GM12873 (cell line): ENCODE measurements around the gene ZNF701.

Source experiments
- TF ChIP-seq, protein P1 (sequence below): IDR thresholded peaks from 2 replicates; pipeline ENCODE4 v1.5.1; 2012; ENCODE audit warnings: low read depth, mild to moderate bottlenecking, moderate library complexity, low read length, control low read depth; ENCODE audit not compliant: insufficient read depth; ENCODE audit errors: missing control alignments

The ZNF701 gene

DNA sequence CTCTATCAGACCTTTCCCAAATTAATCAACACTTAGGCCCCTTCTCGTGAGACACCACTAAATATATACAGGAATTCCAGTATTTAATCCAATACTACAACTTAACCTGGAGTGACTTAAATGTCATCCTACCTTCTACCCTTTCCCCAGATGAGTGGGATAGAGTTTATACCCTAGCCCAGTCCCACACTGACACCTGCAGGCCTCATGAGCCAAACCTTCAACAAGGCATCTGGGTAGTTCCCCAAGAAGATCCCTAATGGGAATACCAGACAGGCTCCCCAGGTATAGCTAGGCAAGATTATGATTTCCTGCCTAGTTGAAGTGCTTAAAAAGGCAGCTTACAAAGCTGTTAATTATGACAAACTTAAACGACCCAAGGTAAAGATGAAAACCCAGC is 52.2 kb downstream of the ZNF701 start:
- TF ChIP-seq, protein P1, sequence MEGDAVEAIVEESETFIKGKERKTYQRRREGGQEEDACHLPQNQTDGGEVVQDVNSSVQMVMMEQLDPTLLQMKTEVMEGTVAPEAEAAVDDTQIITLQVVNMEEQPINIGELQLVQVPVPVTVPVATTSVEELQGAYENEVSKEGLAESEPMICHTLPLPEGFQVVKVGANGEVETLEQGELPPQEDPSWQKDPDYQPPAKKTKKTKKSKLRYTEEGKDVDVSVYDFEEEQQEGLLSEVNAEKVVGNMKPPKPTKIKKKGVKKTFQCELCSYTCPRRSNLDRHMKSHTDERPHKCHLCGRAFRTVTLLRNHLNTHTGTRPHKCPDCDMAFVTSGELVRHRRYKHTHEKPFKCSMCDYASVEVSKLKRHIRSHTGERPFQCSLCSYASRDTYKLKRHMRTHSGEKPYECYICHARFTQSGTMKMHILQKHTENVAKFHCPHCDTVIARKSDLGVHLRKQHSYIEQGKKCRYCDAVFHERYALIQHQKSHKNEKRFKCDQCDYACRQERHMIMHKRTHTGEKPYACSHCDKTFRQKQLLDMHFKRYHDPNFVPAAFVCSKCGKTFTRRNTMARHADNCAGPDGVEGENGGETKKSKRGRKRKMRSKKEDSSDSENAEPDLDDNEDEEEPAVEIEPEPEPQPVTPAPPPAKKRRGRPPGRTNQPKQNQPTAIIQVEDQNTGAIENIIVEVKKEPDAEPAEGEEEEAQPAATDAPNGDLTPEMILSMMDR: no peak

DNA sequence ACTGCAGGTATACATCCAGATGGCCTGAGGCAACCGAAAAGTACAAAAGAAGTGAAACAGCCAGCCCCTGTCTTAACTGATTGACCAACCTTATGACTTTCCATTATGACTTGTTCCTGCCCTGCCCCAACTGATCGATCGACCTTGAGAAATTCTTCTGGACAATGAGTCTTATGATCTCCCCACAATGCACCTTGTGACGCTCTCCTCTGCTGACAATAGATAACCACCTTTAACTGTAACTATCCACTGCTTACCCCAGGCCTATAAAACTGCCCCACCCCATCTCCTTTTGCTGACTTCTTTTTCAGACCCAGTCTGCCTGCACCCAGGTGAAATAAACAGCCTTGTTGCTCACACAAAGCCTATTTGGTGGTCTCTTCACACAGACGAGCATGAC is 56.8 kb downstream of the ZNF701 start:
- TF ChIP-seq, protein P1: no peak

DNA sequence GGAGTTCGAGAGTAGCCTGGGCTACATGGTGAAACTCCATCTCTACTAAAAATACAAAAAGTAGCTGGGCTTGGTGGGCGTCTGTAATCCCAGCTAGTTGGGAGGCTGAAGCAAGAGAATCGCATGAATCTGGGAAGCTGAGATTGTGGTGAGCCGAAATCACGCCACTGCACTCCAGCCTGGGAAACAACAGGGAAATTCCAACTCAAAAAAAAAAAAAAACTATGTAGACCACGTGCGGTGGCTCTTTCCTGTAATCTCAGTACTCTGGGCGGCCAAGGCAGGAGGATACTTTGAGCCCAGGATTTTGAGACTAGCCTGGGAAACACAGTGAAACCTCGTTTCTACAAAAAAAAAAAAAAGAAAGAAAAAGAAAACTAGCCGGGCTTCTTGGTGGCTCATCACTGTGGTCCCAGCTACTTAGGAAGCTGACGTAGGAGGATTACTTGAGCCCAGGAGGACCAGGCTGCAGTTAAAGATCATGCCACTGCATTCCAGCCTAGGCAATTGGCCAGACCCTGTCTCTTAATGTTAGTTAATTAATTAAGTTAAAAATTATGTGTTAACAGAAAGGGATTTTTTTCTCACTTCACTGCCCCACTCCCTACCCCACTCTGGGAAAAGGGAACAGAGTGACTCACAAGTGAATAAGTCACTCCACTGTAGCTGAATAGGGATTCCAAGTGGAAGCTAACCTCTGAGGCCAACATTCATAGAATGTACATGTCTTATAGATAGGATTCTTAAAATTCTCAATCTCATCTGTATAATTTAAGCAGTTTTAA is 65.9 kb downstream of the ZNF701 start:
- TF ChIP-seq, protein P1: no peak
